CD4-positive, alpha-beta T cell treated with Interleukin-15 for 1 hour (primary cell): ENCODE measurements around the gene CHPT1.
A peak's percentile ranks its signal among the peaks of the same experiment; 100 is the strongest.

ENCODE experiments used
- DNase-seq: peaks from one replicate; pipeline ENCODE4 v3.0.0-alpha.2; 2020

Gene CHPT1

GRCh38 chr12:101686176-101686575, 11.3 kb upstream of the CHPT1 start:
- DNase-seq = no peak

GRCh38 chr12:101690544-101691098, 6.8 kb upstream of the CHPT1 start:
- DNase-seq = no peak

- no peak for DNase-seq
Measured at GRCh38 chr12:101691503-101692096, 5.8 kb upstream of the CHPT1 start.

GRCh38 chr12:101694297-101694848, 3.1 kb upstream of the CHPT1 start:
- no peak for DNase-seq

GRCh38 chr12:101694986-101695385, 2.5 kb upstream of the CHPT1 start:
- DNase-seq = no peak

- DNase-seq = no peak
Measured at GRCh38 chr12:101695706-101696105, 1.7 kb upstream of the CHPT1 start.

- peak; percentile 16 for DNase-seq
Measured at GRCh38 chr12:101696251-101697196, 916 bp upstream of the CHPT1 start.

- peak; percentile 21 for DNase-seq
Measured at GRCh38 chr12:101697930-101698799, 725 bp downstream of the CHPT1 start.

GRCh38 chr12:101698800-101699347, 1.4 kb downstream of the CHPT1 start:
- DNase-seq = no peak

GRCh38 chr12:101700299-101700820, 2.9 kb downstream of the CHPT1 start:
- DNase-seq = no peak

GRCh38 chr12:101703487-101703886, 6.0 kb downstream of the CHPT1 start:
- DNase-seq = no peak

- no peak for DNase-seq
Measured at GRCh38 chr12:101706403-101706802, 9.0 kb downstream of the CHPT1 start.

GRCh38 chr12:101707131-101707782, 9.8 kb downstream of the CHPT1 start:
- DNase-seq = no peak

GRCh38 chr12:101710288-101710687, 12.8 kb downstream of the CHPT1 start:
- no peak for DNase-seq

- DNase-seq = no peak
Measured at GRCh38 chr12:101713059-101713682, 15.7 kb downstream of the CHPT1 start.

GRCh38 chr12:101713930-101714329, 16.5 kb downstream of the CHPT1 start:
- no peak for DNase-seq

- no peak for DNase-seq
Measured at GRCh38 chr12:101714877-101715444, 17.5 kb downstream of the CHPT1 start.

- DNase-seq = no peak
Measured at GRCh38 chr12:101719566-101719965, 22.1 kb downstream of the CHPT1 start.

- no peak for DNase-seq
Measured at GRCh38 chr12:101720118-101720517, 22.7 kb downstream of the CHPT1 start.

GRCh38 chr12:101722392-101722791, 25.0 kb downstream of the CHPT1 start:
- DNase-seq = no peak

GRCh38 chr12:101727098-101727497, 29.7 kb downstream of the CHPT1 start:
- no peak for DNase-seq
